ENCODE measurements around the gene BTBD8.
A peak's percentile ranks its signal among the peaks of the same experiment; 100 is the strongest.
"Not testable (repeated sequence)": the region's sequence is repeated elsewhere in the genome, so short reads cannot be mapped to it uniquely, and the experiment has no call there.

The BTBD8 gene

DNA sequence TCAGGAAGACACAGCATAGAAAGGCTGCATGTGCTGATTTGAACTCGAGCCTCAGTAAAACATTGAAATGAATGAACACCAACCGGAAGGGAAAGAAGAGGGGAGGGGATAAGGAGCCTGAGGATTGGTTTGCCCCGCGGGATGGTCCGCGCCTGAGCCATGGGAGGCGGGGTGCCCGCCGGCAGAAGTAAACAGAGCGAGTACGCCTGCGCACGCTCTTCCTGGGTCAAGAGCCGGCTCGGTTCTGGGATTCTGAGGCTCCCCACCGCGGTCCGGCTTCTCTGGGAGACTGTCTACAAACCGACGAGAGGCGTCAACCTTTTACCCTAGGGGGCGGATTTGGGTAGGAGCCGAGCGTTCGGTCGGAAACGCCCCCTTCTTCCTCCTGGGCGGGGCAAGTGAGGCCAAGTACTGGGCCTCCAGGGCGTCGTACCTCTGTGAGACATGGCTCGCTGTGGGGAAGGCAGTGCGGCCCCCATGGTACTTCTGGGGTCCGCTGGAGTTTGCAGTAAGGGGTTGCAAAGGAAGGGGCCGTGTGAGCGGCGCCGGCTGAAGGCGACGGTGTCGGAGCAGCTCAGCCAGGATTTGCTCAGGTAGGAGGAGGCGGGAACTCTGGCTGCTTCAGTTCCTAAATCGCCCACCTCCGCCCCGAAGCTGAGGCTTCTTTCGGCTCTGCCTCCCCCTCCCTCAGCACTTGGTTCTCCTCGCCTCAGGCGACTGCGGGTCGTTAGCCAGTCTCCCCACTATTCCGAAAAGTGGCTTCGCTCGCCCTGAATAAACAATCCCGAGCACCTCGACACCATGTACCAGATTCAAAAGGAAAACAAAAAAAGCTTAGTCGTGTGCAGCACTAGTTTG, at the start of gene BTBD8:
Gene BTBD8 (plus strand): TSS at position 218 of the 858 bp plus-strand sequence. CDS start 227 bp downstream, at position 445.
- DNase-seq (ENCODE audit: low spot score), result peak; percentile 73

DNA sequence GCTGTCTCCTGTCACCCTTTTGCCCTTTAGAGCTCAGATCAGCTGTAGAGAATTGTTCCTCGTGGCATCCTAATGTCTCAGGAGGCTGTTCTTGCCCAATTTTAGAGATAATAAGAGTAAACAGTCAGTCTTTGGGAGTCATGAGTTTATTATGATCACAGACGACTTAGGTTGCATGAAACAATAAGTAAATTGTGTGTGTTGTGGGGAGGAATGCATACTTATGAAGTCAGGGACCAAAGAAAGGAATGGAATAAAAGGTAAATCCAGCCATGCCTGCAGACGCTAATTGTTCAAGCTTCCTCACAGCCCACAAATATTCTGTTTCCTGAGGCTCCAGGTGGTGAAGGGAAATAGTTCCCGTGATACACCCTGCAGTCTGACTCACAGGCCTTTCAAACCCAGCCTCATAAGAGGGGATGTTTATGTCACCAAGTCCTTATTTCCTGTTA, 49.5 kb upstream of the BTBD8 start:
- peak; percentile 24 for DNase-seq (ENCODE audit: low spot score)

DNA sequence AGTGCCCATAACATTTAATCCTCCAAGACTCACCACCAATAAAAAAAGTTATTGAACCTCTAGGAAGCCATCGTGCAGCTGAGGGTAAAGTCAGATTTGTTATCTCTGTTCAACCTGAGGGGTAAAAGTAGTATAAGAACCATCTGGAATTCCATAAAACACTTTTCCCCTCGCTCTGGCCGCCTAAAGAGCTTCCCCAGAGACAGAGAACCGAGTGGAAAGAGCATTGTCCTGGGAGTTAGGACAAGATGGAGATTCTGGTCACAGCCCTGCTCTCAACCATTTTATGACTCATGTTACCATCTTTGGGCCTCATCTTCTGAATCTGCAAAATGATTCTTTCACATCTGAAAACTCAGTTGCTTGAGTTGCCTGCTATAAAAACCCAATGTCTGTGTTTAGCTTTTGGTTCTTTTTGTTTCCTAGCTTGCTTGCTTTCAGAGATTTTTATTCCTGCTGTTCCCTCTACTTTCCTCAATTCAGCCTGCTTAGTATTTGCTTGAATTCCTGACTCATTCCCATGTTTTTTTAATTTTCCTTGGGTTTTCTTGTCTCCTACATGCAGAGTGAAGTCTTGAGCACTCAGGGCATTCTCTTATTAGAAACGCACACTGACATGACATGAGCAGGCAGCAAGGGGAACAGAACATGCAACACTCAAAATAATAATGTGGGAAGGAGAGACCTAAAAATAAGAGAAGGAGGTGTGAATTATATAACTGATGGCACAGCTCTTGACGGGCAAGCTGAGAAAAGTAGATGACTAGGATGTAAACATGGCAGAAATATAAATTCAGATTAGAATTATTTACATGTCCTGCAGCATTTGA, 48.6 kb upstream of the BTBD8 start:
- DNase-seq (ENCODE audit: low spot score), result no peak

DNA sequence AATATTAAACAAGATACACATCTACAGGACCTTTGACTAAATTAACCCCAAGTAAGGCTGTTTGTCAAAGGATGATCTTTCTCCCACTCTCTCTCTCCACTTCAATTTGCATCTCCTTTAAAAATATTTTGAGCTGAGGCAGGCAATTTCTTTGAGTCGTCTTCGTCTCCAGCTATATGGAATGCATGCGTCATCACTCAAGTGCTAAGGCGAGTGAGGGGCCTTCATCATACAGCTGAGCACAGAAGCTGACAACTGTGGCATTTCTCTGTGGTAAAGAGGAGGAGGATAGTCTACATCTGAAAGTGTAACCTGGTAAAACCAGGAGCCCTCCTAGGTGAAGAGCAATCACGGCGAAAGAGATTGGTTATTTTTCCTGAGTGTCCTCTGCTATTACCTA, 42.7 kb upstream of the BTBD8 start:
- no peak for DNase-seq (ENCODE audit: low spot score)

DNA sequence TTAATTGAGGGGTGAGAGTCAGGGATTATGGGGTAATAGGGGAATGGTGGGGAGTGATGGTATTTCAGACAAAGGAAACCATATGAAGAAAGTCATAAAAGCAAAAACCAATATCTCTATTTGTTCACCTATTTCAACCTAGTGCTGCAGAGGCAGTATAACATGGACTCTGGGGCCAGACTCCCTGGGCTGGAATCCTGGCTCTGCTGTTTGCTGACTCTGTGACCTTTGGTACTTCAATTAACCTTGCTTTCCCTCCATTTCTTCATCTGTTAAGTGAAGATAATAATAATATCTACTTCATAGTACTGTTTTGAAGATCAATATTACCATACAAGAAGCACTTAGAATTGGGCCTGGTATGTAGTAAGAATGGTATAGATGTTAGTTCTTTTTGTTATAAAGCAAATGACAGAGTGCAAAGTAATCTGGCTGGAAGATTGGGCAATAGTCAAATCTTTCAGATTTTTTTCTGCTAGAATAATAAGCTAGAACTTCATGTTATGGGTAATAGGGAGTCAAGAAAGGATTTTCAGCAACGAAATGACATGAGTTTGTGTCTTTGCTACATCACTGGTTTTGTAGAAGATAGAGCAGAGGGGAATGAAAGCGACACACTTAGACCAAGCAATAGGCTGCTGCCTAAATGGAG, 41.3 kb upstream of the BTBD8 start:
- DNase-seq (ENCODE audit: low spot score), result peak; percentile 29

DNA sequence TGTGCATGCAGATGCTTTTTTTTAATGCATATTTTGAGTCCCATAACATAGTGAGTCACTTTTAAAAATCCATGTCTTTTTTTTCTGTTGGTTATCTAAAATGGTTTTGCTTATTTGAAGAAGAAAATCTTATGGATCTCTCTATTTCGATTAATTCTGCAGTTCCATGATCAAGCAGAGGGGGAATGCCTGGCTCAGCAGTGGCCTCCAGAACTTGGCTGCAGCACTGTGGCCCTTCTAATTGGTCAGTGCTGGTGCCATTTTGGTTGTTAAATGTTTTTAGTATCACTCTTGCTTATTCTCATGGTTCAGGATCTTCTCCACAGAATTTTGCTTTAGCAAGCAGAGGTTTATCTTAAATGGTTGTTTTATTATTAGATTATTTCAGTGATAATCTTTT, 39.2 kb upstream of the BTBD8 start:
- no peak for DNase-seq (ENCODE audit: low spot score)

DNA sequence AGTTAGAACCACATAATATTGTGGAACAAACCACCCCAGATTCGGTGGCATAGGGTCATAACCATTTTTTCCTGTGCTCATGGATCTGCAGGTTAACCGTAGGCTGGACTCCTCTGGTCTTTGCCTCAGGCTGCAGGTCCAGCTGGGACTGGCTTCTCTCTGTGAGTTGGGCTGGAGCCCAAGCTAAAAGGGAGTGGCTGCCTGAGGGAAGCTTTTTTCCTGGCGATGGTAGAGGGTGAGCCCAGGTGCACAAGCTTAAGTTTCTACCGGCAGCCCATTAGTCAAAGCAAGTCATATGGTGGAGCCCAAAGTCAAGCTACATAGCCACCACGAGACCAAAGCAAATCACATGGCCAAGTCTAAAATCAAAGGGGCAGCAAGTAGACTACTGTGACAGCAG, 36.5 kb upstream of the BTBD8 start:
- DNase-seq (ENCODE audit: low spot score), result no peak

DNA sequence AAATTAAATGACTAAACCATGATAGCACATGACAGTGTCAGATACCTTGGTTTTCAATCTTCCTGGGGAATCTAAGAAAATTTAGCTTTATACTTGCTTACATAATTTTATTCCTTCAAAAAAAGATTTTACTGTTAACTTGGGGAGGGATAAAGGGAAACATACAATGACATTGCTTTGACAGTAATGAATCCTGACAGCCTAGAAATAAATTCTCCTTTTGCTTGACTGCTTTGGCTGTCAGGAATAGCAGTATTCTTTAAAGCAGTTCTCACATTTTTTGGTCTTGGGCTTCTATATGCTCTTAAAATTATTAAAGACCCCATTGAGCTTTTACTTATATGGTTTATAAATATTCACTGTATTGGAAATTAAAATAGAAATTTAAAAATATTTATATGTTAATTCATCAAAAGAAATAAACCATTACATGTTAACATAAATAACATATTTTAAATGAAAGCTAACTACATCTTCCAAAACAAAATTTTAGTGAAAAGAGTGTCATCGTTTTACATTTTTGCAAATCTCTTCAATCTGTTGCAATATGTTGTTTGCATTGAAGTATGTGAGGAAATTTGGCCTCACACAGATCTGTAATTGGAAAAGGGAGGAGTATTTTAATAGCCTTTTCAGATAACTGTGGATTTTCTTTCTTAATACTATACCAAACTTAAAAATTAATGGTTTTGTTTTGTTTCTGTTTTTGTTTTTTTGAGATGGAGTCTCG, 34.2 kb upstream of the BTBD8 start:
- no peak for DNase-seq (ENCODE audit: low spot score)

DNA sequence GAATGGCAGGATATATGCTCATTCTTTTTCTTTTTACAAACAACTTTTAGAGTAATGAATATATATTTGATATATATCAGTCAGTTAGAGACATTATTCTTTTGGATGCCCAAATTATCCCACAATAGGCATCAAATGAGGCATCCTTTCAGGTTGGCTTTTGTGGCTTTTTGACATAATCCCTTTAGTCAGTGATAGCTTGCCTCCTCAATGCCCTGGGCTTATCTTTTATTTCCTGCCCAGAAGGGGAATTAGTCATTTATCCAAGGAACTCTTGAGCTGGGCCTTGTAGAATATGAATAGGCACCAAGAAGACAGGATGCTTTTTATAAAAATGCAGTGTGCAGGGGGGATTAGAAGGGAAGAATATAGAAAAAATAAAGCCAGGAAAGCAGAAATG, 28.2 kb upstream of the BTBD8 start:
- no peak for DNase-seq (ENCODE audit: low spot score)

DNA sequence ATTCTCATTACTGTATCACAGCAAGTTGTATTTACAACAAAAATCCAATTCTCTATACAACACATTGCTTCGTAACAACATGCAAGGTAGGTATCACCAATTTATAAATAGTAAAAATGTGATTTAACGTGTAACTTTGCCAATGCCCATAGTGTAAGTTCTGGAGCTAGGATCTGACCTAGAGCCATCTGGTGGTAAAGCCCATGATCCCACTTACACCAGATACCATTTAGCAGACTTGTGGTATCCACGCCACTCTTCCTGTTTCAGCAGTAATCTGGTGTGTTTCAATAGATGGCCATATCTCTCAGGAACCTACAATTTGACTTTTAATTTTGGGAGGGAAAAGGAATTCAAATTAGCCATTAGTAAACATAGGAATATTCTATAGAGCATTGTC, 15.1 kb upstream of the BTBD8 start:
- DNase-seq (ENCODE audit: low spot score), result peak; percentile 30

DNA sequence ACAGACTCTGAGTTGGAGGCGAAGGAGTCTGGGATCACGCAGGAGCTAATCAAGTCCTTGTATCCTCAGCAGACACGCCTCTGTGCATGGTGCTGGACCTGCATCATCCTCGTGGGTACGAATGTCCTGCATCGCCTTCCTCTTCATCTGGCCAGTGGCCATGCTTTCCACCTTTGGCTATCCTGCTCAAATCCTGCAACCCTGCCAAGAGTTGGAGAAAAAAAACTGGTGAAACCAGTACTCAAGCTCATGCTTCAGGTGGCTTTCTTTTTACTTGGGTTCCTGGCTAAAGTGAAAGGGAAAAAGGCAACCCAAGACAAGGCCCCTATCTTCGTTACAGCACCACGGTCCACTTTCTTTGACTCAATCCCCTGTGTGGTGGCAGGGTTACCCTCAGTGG, 13.8 kb upstream of the BTBD8 start:
- DNase-seq (ENCODE audit: low spot score), result no peak

DNA sequence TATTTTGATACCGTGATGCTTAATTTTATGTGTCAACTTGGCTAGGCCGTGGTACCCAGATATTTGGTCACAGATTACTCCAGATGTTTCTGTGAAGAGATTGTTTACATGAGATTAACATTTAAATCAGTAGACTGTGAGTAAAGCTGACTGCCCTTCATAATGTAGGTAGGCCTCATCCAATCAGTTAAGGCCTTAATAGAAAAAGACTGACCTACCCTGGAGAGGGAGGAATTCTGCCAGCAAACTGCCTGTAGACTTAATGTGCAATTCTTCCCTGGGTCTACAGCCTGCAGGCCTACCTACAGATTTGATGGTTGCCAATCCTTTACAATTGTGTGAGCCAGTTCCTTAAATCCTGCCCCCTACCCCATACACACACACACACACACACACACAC, 9.3 kb upstream of the BTBD8 start:
- no peak for DNase-seq (ENCODE audit: low spot score)

DNA sequence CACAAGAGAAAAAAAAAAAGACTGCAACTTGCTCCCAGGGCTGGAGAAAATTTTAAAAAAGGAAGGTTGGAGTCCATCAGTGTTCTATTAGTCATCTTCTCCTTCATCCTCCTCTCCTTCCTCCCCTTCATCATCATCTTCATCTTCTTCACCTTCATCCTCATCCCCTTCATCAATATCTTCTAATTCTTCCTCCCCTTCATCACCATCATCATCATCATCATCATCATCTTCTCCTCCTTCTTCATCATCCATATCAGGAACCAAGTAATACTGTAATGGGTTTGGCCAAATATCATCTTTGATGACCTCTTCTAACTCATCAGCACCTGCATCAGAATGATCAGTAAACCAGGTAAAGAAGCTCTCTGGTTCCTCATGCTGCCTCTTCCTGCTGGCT, 5.7 kb upstream of the BTBD8 start:
- not testable (repeated sequence) for DNase-seq (ENCODE audit: low spot score)

DNA sequence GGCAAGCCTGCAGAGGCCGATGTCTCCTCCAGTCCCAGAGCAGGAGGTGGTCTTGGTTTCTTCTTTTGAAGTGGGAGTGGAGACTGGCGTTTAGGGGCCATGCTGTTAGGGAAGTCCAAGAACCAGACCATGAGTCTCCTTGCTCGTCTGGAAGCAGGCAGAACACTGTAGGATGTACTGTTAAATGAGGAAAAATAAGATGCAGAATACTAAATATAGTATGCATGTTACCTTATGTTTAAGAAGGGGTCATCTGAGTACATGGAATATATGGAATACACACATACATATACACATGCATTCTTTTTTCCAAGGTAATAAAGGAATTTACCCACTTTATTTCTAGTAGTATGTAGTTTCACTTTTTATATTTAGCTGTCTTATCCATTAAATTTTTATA, 4.8 kb upstream of the BTBD8 start, which contains the start of gene SETSIP:
Gene SETSIP (minus strand): TSS at position 101 of the 400 bp plus-strand sequence. CDS start 0 bp downstream, at position 101.
- no peak for DNase-seq (ENCODE audit: low spot score)

DNA sequence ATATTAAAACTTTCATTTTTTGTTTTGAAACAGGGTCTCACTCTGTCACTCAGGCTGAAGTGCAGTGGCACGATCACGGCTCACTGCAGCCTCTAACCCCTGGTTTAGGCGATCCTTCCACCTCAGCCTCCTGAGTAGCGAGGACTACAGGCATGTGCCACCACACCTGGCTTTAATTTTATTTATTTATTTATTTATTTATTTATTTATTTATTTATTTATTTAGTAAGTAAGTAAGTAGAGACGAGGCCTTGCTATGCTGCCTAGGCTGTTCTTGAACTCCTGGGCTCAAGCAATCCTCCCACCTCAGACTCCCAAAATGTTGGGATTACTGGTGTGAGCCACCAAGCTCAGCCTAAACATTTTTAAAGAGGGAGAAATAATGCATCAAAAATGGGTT, 3.8 kb upstream of the BTBD8 start:
- DNase-seq (ENCODE audit: low spot score), result no peak

DNA sequence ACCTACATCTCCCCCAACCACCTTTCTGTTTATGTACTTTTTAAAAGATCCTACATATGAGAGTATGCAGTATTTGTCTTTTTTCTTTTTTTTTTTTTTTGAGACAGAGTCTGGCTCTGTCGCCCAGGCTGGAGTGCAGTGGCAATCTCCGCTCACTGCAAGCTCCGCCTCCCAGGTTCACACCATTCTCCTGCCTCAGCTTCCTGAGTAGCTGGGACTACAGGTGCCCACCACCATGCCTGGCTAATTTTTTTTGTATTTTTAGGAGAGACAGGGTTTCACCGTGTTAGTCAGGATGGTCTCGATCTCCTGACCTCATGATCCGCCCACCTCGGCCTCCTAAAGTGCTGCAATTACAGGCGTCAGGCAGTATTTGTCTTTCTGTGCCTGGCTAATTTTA, 2.1 kb upstream of the BTBD8 start:
- not testable (repeated sequence) for DNase-seq (ENCODE audit: low spot score)

DNA sequence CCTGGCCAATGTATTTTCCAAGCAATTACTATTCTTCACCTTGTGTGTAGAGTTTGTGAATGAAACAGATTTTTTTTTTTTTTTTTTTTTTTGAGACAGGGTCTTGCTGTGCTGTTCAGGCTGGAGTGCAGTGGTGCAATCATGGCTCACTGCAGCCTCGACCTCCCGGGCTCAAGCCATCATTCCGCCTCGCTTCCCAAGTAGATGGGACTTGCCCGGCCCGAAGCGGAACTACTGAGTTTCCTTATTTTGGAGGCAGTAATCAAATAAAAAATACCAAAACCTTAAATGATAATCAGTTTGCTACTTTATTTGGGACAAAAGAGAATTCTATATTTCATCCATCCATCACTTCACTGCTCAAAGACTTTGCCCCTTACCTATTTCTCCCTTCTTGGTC, 704 bp upstream of the BTBD8 start:
- DNase-seq (ENCODE audit: low spot score), result no peak

DNA sequence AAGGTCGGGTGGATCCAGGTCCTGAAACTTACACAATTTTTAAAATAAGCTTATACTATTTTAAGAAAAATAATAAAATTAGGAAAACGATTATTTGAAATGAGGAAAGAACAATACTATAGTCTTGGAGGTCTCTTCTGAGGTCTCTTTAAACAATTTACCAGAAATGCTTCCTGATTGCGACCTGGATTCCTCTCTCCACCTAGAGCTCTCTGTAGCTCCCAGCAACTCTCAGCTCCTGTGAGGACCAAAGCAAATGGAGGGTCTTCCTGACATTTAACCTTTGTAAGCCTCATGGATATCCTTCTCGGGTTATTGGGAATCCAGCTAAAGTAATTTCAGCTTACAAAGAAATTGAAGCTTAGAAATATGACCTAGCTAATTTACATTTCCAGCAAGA, 886 bp downstream of the BTBD8 start:
- no peak for DNase-seq (ENCODE audit: low spot score)

DNA sequence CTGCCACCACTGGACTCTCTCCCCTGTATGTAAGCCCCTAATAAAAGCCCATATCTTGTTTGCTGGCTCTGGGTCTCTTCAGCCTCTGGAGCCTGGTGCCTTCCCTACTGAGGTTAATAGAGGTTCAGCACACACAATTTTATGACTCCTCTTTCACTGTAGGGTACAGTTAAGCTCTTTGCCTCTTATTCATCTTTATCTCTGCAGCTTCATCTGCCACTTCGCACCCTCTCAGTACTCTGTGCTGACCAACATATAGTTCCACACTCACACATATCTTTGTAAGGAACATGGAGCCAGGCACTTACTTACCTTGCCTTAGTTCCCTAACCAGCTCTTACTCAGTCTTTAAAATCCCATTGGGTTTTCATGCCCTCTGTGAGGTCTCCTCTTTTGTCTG, 4.5 kb downstream of the BTBD8 start:
- DNase-seq (ENCODE audit: low spot score), result no peak

DNA sequence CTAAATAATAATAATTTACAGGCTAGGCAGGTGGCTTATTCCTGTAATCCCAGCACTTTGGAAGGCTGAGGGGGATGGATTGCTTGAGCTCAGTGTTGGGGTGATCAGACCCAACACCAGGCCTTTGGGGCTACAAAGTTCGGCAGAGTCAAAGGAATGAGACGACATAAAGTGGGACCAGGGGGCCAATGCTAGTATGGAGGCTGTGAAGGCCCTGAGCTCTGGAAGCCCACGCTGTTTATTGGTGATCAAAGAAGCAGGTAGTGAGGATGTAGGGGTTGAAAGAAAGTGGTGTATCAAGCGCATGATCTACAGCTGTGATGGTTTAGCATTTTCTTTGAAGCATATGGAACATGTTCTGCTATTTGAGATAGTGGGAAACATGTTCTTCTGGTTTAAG, 5.6 kb downstream of the BTBD8 start:
- DNase-seq (ENCODE audit: low spot score), result no peak

DNA sequence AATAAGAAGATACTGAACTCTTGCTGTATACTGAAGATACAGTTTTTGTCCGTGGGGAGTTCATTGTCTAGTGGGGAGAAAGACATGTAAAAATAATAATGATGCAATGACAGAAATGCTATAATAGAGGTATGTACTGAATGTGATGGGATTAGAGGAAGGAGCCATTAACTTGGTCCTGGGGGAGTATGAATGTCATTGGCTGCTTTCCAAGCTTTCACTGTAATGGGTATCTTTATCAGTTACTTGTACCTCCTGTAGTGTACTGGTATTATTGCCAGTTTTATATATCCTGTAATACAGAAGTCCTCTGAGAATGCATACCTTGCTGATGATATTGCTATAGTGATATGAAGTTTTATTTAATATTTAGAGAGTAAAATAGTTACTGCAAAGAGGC, 7.4 kb downstream of the BTBD8 start:
- no peak for DNase-seq (ENCODE audit: low spot score)

DNA sequence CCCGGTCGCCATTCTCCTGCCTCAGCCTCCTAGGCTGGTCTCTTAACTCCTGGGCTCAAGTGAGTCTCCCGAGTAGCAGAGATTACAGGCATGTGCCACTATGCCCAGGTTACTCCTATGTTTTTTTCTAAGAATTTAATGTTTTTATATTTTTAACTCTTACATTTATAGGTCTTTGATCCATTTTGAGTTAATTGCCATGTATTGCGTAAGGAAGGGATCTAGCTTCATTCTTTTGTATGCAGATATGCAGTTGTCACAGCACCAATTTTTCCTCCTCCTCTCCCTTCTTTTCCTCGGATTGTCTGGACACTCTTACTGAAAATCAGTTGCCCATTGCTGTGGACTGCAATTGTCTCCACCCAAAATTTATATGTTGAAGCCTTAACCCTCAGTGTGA, 11.5 kb downstream of the BTBD8 start:
- no peak for DNase-seq (ENCODE audit: low spot score)

All from HuH-7 (cell line).